Neuronal stem cell (in vitro differentiated cells): ENCODE data around the gene HSPG2.
A peak's percentile ranks its signal among the peaks of the same experiment; 100 is the strongest.

Experiments used
- DNase-seq: peaks from one replicate; pipeline ENCODE4 v3.0.0-alpha.2; 2013; ENCODE audit warnings: low spot score
- H2AFZ ChIP-seq: one replicate; pipeline ENCODE4 v1.6.1; 2013; ENCODE audit warnings: mild to moderate bottlenecking, low read length, inconsistent platforms
- H2AK5ac ChIP-seq: 2 replicates; pipeline ENCODE4 v1.6.1; 2013; ENCODE audit warnings: low read depth, mild to moderate bottlenecking, inconsistent platforms, low read length, moderate library complexity, mixed read lengths
- H2BK120ac ChIP-seq: 2 replicates; pipeline ENCODE4 v1.6.1; 2013; ENCODE audit warnings: low read depth, mild to moderate bottlenecking, inconsistent platforms, low read length, moderate library complexity, mixed read lengths
- H2BK12ac ChIP-seq: one replicate; pipeline ENCODE4 v1.6.1; 2013; ENCODE audit warnings: low read length, inconsistent platforms
- H2BK15ac ChIP-seq: 2 replicates; pipeline ENCODE4 v1.6.1; 2013; ENCODE audit warnings: mild to moderate bottlenecking, low read length, inconsistent platforms, mixed read lengths
- H2BK5ac ChIP-seq: one replicate; pipeline ENCODE4 v1.6.1; 2013; ENCODE audit warnings: inconsistent platforms, mild to moderate bottlenecking, low read length, moderate library complexity
- H3K14ac ChIP-seq: one replicate; pipeline ENCODE4 v1.6.1; 2013; ENCODE audit warnings: low read length, inconsistent platforms
- H3K18ac ChIP-seq: 2 replicates; pipeline ENCODE4 v1.6.1; 2013; ENCODE audit warnings: low read length, inconsistent platforms
- H3K23ac ChIP-seq: 2 replicates; pipeline ENCODE4 v1.6.1; 2013; ENCODE audit warnings: low read depth, mild to moderate bottlenecking, mixed read lengths, low read length, inconsistent platforms; ENCODE audit not compliant: poor library complexity
- H3K27ac ChIP-seq: replicated peaks from 3 replicates; pipeline ENCODE4 v1.5.1; 2013; ENCODE audit warnings: low read length, inconsistent platforms
- H3K27me3 ChIP-seq, 3 experiments: 2 replicates each; pipeline ENCODE4 v1.6.1; 2013; ENCODE audit warnings: low read length in 3 of 3, mild to moderate bottlenecking in 2 of 3, inconsistent platforms in 1 of 3, low read depth in 1 of 3, mixed read lengths in 1 of 3, moderate library complexity in 1 of 3; ENCODE audit not compliant: control insufficient read depth in 3 of 3, insufficient read depth in 3 of 3
- H3K36me3 ChIP-seq, 2 donors: replicated peaks in 1 of 2; 2 replicates each; pipeline ENCODE4 v1.6.1; 2013; ENCODE audit warnings: low read length in 2 of 2; ENCODE audit not compliant: control insufficient read depth in 2 of 2, insufficient read depth in 2 of 2
- H3K4ac ChIP-seq: 2 replicates; pipeline ENCODE4 v1.6.1; 2013; ENCODE audit warnings: inconsistent platforms, mild to moderate bottlenecking, low read length, moderate library complexity
- H3K4me1 ChIP-seq, 2 donors: 1 replicate in 1 of 2; 2 replicates in 1 of 2; pipeline ENCODE4 v1.6.1; 2013; ENCODE audit warnings: low read length in 2 of 2, low read depth in 1 of 2; ENCODE audit not compliant: control insufficient read depth in 2 of 2, insufficient read depth in 1 of 2
- H3K4me2 ChIP-seq: one replicate; pipeline ENCODE4 v1.6.1; 2013; ENCODE audit warnings: mild to moderate bottlenecking, low read length, inconsistent platforms; ENCODE audit not compliant: insufficient read depth, poor library complexity, severe bottlenecking
- H3K4me3 ChIP-seq, 2 donors: 2 replicates each; pipeline ENCODE4 v1.5.1; 2013; ENCODE audit warnings: low read length in 2 of 2, mild to moderate bottlenecking in 2 of 2, inconsistent platforms in 1 of 2, moderate library complexity in 1 of 2
- H3K79me1 ChIP-seq: one replicate; pipeline ENCODE4 v1.6.1; 2013; ENCODE audit warnings: low read depth, mild to moderate bottlenecking, inconsistent platforms, low read length, moderate library complexity
- H3K9ac ChIP-seq: one replicate; pipeline ENCODE4 v1.6.1; 2013; ENCODE audit warnings: mild to moderate bottlenecking, low read depth, low read length, inconsistent platforms; ENCODE audit not compliant: poor library complexity
- H3K9me3 ChIP-seq, 2 donors: replicated peaks in 1 of 2; 2 replicates each; pipeline versions ENCODE3 to v1.6.1; 2013; ENCODE audit warnings: low read length in 2 of 2, mild to moderate bottlenecking in 2 of 2, inconsistent platforms in 1 of 2, low read depth in 1 of 2, mixed read lengths in 1 of 2, moderate library complexity in 1 of 2; ENCODE audit not compliant: control insufficient read depth in 2 of 2, insufficient read depth in 1 of 2
- H4K8ac ChIP-seq: one replicate; pipeline ENCODE4 v1.6.1; 2013; ENCODE audit warnings: low read depth, mild to moderate bottlenecking, inconsistent platforms, low read length, moderate library complexity
- H4K91ac ChIP-seq: one replicate; pipeline ENCODE4 v1.6.1; 2013; ENCODE audit warnings: low read length, low read depth, mild to moderate bottlenecking, inconsistent platforms; ENCODE audit not compliant: poor library complexity
- WGBS, 2 donors: extraction: QIAGEN DNeasy Blood & Tissue Kit; methylation state at CpG; one replicate each; pipeline ENCODE4 v1.1.7; 2013; ENCODE audit warnings: missing lambda C conversion rate in 2 of 2, mixed read lengths in 1 of 2; ENCODE audit not compliant: insufficient read length in 2 of 2, insufficient replicate concordance in 1 of 2; ENCODE audit errors: extremely low coverage in 2 of 2; 5-methylcytosine and 5-hydroxymethylcytosine counted together

The HSPG2 gene

GRCh38 chr1:21847223-21848205, 89.6 kb downstream of the HSPG2 start:
- peak overlapping the region; percentile 68 for H2BK5ac ChIP-seq
- H2BK120ac ChIP-seq: no peak overlapping the region
- no peak overlapping the region for H2AK5ac ChIP-seq
- H3K27me3 ChIP-seq: no peaks in the 10 kb centered on the region
- H3K9me3 ChIP-seq: no peaks in the 10 kb centered on the region
- no CpG with 5 or more reads among the region's 47 CpGs for WGBS, 2 donors
- no peak overlapping the region for H3K27ac ChIP-seq
- no peak overlapping the region for H2AFZ ChIP-seq
- peak overlapping the region in 1 of 2 donors; percentile 20 for H3K4me3 ChIP-seq
- peak overlapping the region; percentile 58 for H3K23ac ChIP-seq
- H2BK15ac ChIP-seq: no peak overlapping the region
- H4K91ac ChIP-seq: no peak overlapping the region
- no peak for DNase-seq
- H3K79me1 ChIP-seq: no peaks in the 10 kb centered on the region
- H3K14ac ChIP-seq: no peak overlapping the region
- no peak overlapping the region for H3K4me2 ChIP-seq
- peaks cover 52 to 86% of the 10 kb centered on the region in 2 donors for H3K36me3 ChIP-seq
- no peak overlapping the region for H2BK12ac ChIP-seq
- H3K4ac ChIP-seq: no peak overlapping the region
- no peak overlapping the region for H4K8ac ChIP-seq
- peak overlapping the region; percentile 67 for H3K9ac ChIP-seq
- H3K18ac ChIP-seq: no peak overlapping the region
- H3K4me1 ChIP-seq: no peaks in the 10 kb centered on the region

GRCh38 chr1:21845646-21846641, 91.2 kb downstream of the HSPG2 start:
- Histone ChIP-seq H2AFZ (no peak overlapping the region), H3K14ac (no peak overlapping the region), H2BK12ac (no peak overlapping the region), H4K8ac (no peak overlapping the region), H2AK5ac (no peak overlapping the region), H3K4me2 (no peak overlapping the region), H3K23ac (peak overlapping the region; percentile 55), H3K9ac (peak overlapping the region; percentile 60), H3K4ac (no peak overlapping the region), H2BK15ac (no peak overlapping the region), H2BK120ac (no peak overlapping the region), H3K36me3 (peaks cover 52 to 86% of the 10 kb centered on the region in 2 donors), H3K79me1 (no peaks in the 10 kb centered on the region), H3K4me3 (no peak overlapping the region), H3K27me3 (no peaks in the 10 kb centered on the region), H3K9me3 (no peaks in the 10 kb centered on the region), H3K4me1 (no peaks in the 10 kb centered on the region), H4K91ac (no peak overlapping the region), H3K27ac (no peak overlapping the region), H3K18ac (peak overlapping the region; percentile 48), H2BK5ac (no peak overlapping the region)
- WGBS, 2 donors: no CpG with 5 or more reads among the region's 33 CpGs
- DNase-seq: no peak

GRCh38 chr1:21843996-21844395, 93.1 kb downstream of the HSPG2 start:
- WGBS, 2 donors: no CpG with 5 or more reads among the region's 11 CpGs
- no peak overlapping the region for H3K23ac ChIP-seq
- H3K27ac ChIP-seq: no peak overlapping the region
- no peak for DNase-seq
- H2AK5ac ChIP-seq: no peak overlapping the region
- H4K8ac ChIP-seq: no peak overlapping the region
- H2BK15ac ChIP-seq: no peak overlapping the region
- no peak overlapping the region for H4K91ac ChIP-seq
- H3K4me2 ChIP-seq: no peak overlapping the region
- peaks cover 51 to 86% of the 10 kb centered on the region in 2 donors for H3K36me3 ChIP-seq
- H3K27me3 ChIP-seq: no peaks in the 10 kb centered on the region
- H2BK12ac ChIP-seq: no peak overlapping the region
- H3K9ac ChIP-seq: no peak overlapping the region
- H3K18ac ChIP-seq: no peak overlapping the region
- H3K79me1 ChIP-seq: peaks cover 2% of the 10 kb centered on the region
- no peaks in the 10 kb centered on the region for H3K9me3 ChIP-seq
- no peak overlapping the region for H2AFZ ChIP-seq
- H3K14ac ChIP-seq: no peak overlapping the region
- no peak overlapping the region for H3K4ac ChIP-seq
- H3K4me3 ChIP-seq: peak overlapping the region in 1 of 2 donors; percentile 3
- no peak overlapping the region for H2BK5ac ChIP-seq
- no peaks in the 10 kb centered on the region for H3K4me1 ChIP-seq
- H2BK120ac ChIP-seq: no peak overlapping the region
